Upper lobe of left lung (tissue), 6 donors: ENCODE results near the gene SBF2. TPM values are rescaled to one million over a fixed set of nuclear protein-coding genes. Genes with fewer than 3 reads are reported as not detected.

ENCODE experiments used
- ATAC-seq, 2 donors: fragments of 200-7000 bp; cut with Tn5 transposase; one replicate each; pipeline ENCODE4 v1.9.1; 2022; ENCODE audit warnings: mild to moderate bottlenecking in 2 of 2, moderate library complexity in 2 of 2; ENCODE audit not compliant: low FRiP score in 2 of 2
- DNase-seq, 2 donors: peaks; one replicate each; pipeline ENCODE4 v3.0.0-alpha.2; 2019 to 2020
- H3K27ac ChIP-seq, 4 donors: fragments of 200-600 bp; sonication (generic); one replicate each; pipeline ENCODE4 v1.5.1; 2016 to 2019
- H3K27me3 ChIP-seq, 4 donors: fragments of 200-600 bp; sonication (generic); one replicate each; pipeline ENCODE4 v1.5.1; 2017 to 2019
- H3K36me3 ChIP-seq, 4 donors: fragments of 200-600 bp; sonication (generic); one replicate each; pipeline ENCODE4 v1.5.1; 2016 to 2019
- H3K4me1 ChIP-seq, 4 donors: fragments of 200-600 bp; sonication (generic); one replicate each; pipeline ENCODE4 v1.5.1; 2018 to 2019
- H3K4me3 ChIP-seq, 4 donors: fragments of 200-600 bp; sonication (generic); one replicate each; pipeline ENCODE4 v1.5.1; 2017 to 2019; ENCODE audit warnings: mild to moderate bottlenecking in 2 of 4, moderate library complexity in 1 of 4
- H3K9me3 ChIP-seq, 4 donors: fragments of 200-600 bp; sonication (generic); one replicate each; pipeline ENCODE4 v1.5.1; 2018 to 2019
- CTCF ChIP-seq, 6 experiments: fragments of 450-650 bp in 4 of 6; fragments of 200-600 bp in 2 of 6; sonication (generic) in 2 of 6; IDR thresholded peaks; one replicate each; pipeline ENCODE4 v1.5.1; 2016 to 2019; ENCODE audit warnings: antibody characterized with exemption in 6 of 6
- EP300 ChIP-seq, 4 donors: sonication (generic); formaldehyde crosslinking; IDR thresholded peaks; one replicate each; pipeline ENCODE4 v1.5.1; 2017; ENCODE audit warnings: antibody characterized with exemption in 4 of 4, control low read depth in 2 of 4
- POLR2A ChIP-seq, 4 donors: fragments of 450-650 bp; IDR thresholded peaks; one replicate each; pipeline ENCODE4 v1.5.1; 2016 to 2017; ENCODE audit warnings: antibody characterized with exemption in 4 of 4, mild to moderate bottlenecking in 2 of 4
- POLR2AphosphoS5 ChIP-seq, 2 donors: sonication (generic); formaldehyde crosslinking; IDR thresholded peaks; one replicate each; pipeline ENCODE4 v1.5.1; 2017; ENCODE audit warnings: antibody characterized with exemption in 2 of 2
- WGBS, 2 donors: methylation state at CpG; one replicate each; pipeline ENCODE4 v1.1.5; 2017 to 2018; 5-methylcytosine and 5-hydroxymethylcytosine counted together
- total RNA-seq, 6 donors: library from RNA; depleted of rRNA in 4 of 6; stranded (reverse); fragments of >200 nt in 4 of 6; gene quantifications; one replicate each; pipeline versions ENCODE4 v1.1.0 to v1.2.1, GENCODE V29; 2016 to 2021
- donor health status: DM: no; HTN: no; CAD: no; lungs with moderate emphysema.
- donor health status: DM: no; HTN: yes; CAD: no; lungs with severe emphysema.

The SBF2 gene
- total RNA-seq, result 10 to 100 TPM; 22.2 to 54.5 (median 41.2) TPM

DNA sequence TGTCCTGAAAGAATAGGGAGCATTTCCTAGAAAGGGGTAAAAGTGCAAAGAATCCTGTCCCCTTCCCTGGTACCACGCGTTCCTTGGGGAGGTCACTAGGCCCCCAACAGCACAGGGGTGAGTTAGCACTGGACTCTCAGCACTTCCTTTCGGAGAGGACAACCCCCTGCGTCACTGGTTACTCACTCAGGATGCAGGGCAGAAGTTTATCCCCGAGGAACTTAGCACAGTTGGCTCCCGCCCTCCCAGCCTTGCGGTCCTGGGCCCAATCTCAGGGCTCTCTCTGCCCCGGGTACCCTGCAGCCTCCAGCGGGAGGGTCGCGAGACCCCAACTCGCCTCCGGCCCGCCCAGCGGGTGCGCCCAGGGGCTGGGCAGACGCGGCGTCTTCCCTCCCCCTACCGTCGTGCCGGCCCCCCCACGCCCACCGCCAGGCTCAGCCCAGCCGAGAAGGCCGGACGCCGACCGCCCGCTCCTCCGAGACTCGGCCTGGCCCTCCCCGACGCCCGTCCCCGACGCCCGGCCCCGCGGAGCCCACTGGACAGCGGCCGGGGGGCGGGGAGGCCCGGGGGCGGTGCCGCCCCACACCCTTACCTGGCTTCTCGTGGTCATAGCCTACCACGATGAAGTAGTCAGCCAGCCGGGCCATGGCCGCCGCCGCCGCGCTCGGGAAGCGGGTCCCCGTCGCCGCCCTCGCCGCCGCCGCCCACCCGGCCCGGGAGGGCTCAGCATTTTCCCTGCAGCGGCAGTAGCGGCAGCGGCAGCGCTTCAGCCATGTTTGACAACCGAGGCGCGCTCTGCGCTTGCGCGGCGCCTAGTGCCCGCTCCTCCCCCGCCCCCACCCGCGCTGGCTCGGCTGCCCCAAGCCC lies at the start of gene SBF2:
SBF2 (minus strand) TSS at position 797 of the 867 bp plus-strand sequence; CDS start at position 647, 150 bp downstream.
- ATAC-seq (peak; percentile 87 to 94), DNase-seq (peak; percentile 91 to 97)
- peaks cover 0 to 4% (median 0%) of the 10 kb centered on the region in 4 donors for H3K27me3 ChIP-seq
- H3K4me3 ChIP-seq, result peak within 1 kb of the TSS; percentile 57 to 94 (median 80)
- TF ChIP-seq POLR2AphosphoS5 (IDR thresholded peaks at IDR 0.05) (peak; percentile 95 to 98), CTCF (IDR thresholded peaks at IDR 0.05) (peak in 1 of 6 experiments; percentile 6), POLR2A (IDR thresholded peaks at IDR 0.05) (peak in 3 of 4 donors; percentile 77 to 87 (median 77)), EP300 (IDR thresholded peaks at IDR 0.05) (peak in 3 of 4 donors; percentile 72 to 84 (median 80))
- 0 to 2% methylated on average over 21 to 58 of the region's 81 CpGs for WGBS, 2 donors
- H3K27ac ChIP-seq, result peak within 1 kb of the TSS; percentile 95 to 98 (median 97)
- no peaks in the 10 kb centered on the region for H3K9me3 ChIP-seq
- peaks cover 32 to 46% (median 39%) of the 10 kb centered on the region in 4 donors for H3K4me1 ChIP-seq
- H3K36me3 ChIP-seq, result no peaks in the 10 kb centered on the region

- no peak overlapping the region for H3K4me3 ChIP-seq
- TF ChIP-seq POLR2AphosphoS5 (IDR thresholded peaks at IDR 0.05) (no peak), EP300 (IDR thresholded peaks at IDR 0.05) (no peak), CTCF (IDR thresholded peaks at IDR 0.05) (no peak), POLR2A (IDR thresholded peaks at IDR 0.05) (no peak)
- H3K9me3 ChIP-seq, result no peaks in the 10 kb centered on the region
- no peak overlapping the region for H3K27ac ChIP-seq
- H3K4me1 ChIP-seq, result no peaks in the 10 kb centered on the region
- no peaks in the 10 kb centered on the region for H3K36me3 ChIP-seq
- ATAC-seq (no peak), DNase-seq (no peak)
- no peaks in the 10 kb centered on the region for H3K27me3 ChIP-seq
These were observed 44.3 kb upstream of the SBF2 start for GRCh38 chr11:10338287-10338686.

DNA sequence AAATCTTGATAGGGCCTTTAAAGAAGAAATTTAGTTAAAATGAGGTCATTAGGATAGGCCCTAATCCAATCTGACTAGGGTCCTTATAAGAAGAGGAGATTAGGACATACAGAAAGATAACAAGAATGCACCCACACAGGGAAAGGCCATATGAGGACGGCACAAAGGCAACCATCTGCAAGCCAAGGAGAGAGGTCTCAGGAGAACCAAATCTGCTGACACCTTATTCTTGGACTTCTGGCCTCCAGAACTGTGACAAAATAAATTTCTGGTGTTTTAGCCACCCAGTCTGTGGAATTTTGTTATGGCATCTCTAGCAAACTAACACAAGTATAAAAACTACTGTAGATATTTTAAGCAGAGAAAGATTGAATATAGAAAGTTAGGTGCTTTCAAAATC lies 39.5 kb upstream of the SBF2 start:
- no peak for TF ChIP-seq POLR2A (IDR thresholded peaks at IDR 0.05)
- TF ChIP-seq CTCF (IDR thresholded peaks at IDR 0.05), result no peak
- TF ChIP-seq EP300 (IDR thresholded peaks at IDR 0.05), result no peak
- TF ChIP-seq POLR2AphosphoS5 (IDR thresholded peaks at IDR 0.05), result no peak
- no peaks in the 10 kb centered on the region for H3K9me3 ChIP-seq
- no peak overlapping the region for H3K27ac ChIP-seq
- ATAC-seq (no peak), DNase-seq (no peak)
- peaks cover 6 to 9% (median 9%) of the 10 kb centered on the region in 4 donors for H3K4me1 ChIP-seq
- no peaks in the 10 kb centered on the region for H3K36me3 ChIP-seq
- H3K27me3 ChIP-seq, result no peaks in the 10 kb centered on the region
- 76 to 93% methylated on average over 1 of the region's 1 CpG for WGBS, 2 donors
- no peak overlapping the region for H3K4me3 ChIP-seq

DNA sequence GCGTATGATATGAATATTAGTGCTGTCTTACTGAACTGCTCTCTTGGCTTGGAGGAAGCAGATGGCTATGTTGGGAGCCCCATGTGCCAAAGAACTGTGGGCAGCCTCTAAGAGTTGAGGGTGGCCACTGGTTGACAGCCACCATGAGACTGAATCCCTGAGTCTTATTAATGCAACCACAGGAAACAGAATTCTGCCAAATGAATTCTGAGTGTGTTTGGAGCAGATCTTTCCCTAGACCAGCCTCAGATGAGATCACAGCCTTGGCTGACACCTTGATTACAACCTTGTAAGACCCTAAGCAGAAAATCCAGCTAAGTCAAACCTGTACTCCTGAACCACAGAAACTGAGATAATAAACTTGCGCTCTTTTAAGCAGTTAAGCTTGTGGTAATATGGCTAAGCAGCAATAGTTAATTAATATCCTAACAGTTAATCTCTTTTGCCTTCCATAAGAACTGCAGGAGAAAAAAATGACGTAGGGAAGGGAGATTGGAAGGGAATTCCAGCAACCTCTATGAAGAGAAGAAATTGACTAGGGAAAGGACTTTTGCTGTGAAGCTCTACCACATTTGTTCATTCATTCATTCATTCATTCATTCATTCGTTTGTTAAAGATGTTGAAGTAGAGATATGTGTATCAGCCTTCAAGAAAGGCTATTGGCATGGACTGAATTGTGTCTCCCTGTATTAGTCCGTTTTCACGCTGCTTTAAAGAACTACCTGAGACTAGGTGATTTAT lies 37.7 kb upstream of the SBF2 start:
- peaks cover 17 to 26% (median 21%) of the 10 kb centered on the region in 4 donors for H3K4me1 ChIP-seq
- 85 to 87% methylated on average over 6 of the region's 6 CpGs for WGBS, 2 donors
- H3K4me3 ChIP-seq, result no peak overlapping the region
- no peak overlapping the region for H3K27ac ChIP-seq
- TF ChIP-seq POLR2A (IDR thresholded peaks at IDR 0.05) (no peak), CTCF (IDR thresholded peaks at IDR 0.05) (no peak), POLR2AphosphoS5 (IDR thresholded peaks at IDR 0.05) (no peak), EP300 (IDR thresholded peaks at IDR 0.05) (no peak)
- H3K9me3 ChIP-seq, result no peaks in the 10 kb centered on the region
- H3K36me3 ChIP-seq, result no peaks in the 10 kb centered on the region
- ATAC-seq (no peak), DNase-seq (no peak)
- no peaks in the 10 kb centered on the region for H3K27me3 ChIP-seq
